C4-2B (cell line): ENCODE results near the gene RHOA.

Experiments
- H3K27ac ChIP-seq: fragments of 450-650 bp; 2 replicates; pipeline ENCODE4 v1.5.1; 2017
- CTCF ChIP-seq: fragments of 450-650 bp; conservative IDR thresholded peaks from 2 replicates; pipeline ENCODE4 v1.5.1; 2017; ENCODE audit warnings: mild to moderate bottlenecking
- ZFX ChIP-seq: fragments of 450-650 bp; IDR thresholded peaks from 2 replicates; pipeline ENCODE4 v1.6.1; 2017

The RHOA gene

GRCh38 chr3:49378249-49378895 is 33.4 kb downstream of the RHOA start:
- TF ChIP-seq CTCF, result no peak
- no peak overlapping the region for H3K27ac ChIP-seq

DNA sequence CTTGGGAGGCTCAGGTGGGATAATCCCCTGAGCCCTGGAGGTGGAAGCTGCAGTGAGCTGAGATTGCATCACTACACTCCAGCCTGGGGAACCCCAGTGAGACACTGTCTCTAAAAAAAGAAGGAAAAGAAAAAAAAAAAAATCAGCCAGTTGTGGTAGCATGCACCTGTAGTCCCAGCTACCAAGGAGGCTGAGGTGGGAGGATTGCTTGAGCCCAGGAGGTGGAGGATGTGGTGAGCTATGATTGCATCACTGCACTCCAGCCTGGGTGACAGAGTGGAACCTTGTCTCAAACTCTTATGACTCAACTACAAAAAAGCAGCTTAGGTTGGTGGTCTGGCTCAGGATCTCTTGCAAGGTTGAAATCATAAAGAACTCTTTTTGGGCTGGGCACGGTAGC is 34.3 kb downstream of the RHOA start:
- no peak for TF ChIP-seq ZFX
- TF ChIP-seq CTCF, result no peak
- no peak overlapping the region for H3K27ac ChIP-seq

GRCh38 chr3:49371946-49372345 is 39.8 kb downstream of the RHOA start:
- no peak overlapping the region for H3K27ac ChIP-seq
- no peak for TF ChIP-seq ZFX
- no peak for TF ChIP-seq CTCF

- TF ChIP-seq ZFX, result no peak
These were observed 41.0 kb downstream of the RHOA start for GRCh38 chr3:49370585-49371290.

GRCh38 chr3:49362561-49362960 is 49.2 kb downstream of the RHOA start:
- TF ChIP-seq CTCF (no peak), ZFX (no peak)
- no peak overlapping the region for H3K27ac ChIP-seq

More at GRCh38 chr3:49370585-49371290, 41.0 kb downstream of the RHOA start:
- no peak overlapping the region for H3K27ac ChIP-seq

DNA sequence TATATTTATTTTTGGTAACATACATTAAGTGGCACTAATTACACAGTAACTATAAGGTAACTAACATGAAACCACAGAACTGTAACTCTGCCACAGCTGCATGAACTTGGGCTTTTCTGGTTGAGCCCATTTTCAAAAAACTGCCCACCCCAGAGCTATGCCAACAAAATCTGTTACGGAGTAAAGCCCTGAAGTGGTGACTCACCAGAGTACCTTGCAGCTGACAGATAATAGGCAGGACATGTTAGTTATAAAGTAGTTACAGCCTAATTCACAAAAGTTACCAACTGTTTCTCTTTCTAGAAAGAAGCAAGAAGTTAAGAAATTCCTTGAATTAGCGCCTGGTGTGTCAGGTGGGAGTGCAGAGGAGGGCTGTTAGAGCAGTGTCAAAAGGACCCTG is 52.2 kb downstream of the RHOA start:
- no peak overlapping the region; the same call in 1 of the 2 replicates for H3K27ac ChIP-seq
- TF ChIP-seq ZFX (no peak), CTCF (no peak)

DNA sequence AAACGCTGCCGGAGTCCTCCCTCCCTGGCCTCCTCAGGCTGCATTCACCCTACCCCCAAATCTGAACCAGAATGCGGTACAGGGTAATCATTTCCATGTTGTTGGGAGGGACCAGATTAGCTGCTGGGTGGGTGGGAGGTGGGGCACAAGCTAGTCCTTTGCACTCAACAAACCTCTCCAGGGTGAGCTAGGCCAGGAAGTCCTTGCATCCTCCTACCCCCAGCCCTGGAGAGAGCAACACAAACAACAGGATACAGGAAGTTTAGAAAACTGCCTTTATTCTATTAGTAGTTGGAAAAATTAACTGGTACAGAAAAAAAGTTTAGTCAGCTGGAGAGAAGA is 52.9 kb downstream of the RHOA start:
- H3K27ac ChIP-seq, result peak overlapping the region; percentile 89
- TF ChIP-seq ZFX (no peak), CTCF (no peak)
